Fibroblast of villous mesenchyme (primary cell): ENCODE measurements around the gene OCRL. TPM values are rescaled to one million over a fixed set of nuclear protein-coding genes. Genes with fewer than 3 reads are reported as not detected.

Experiments used
- DNase-seq: peaks from one replicate; pipeline ENCODE4 v3.0.0-alpha.2; 2010; ENCODE audit warnings: low read depth
- H3K4me3 ChIP-seq: 2 replicates; pipeline ENCODE4 v1.5.1; 2011; ENCODE audit warnings: low read depth, mild to moderate bottlenecking, low read length
- CTCF ChIP-seq: IDR thresholded peaks from 2 replicates; pipeline ENCODE4 v1.5.1; 2012; ENCODE audit warnings: low read depth, mild to moderate bottlenecking, low read length; ENCODE audit not compliant: insufficient read depth
- total RNA-seq: library from RNA; depleted of rRNA; stranded (reverse); fragments of >200 nt; gene quantifications from 2 replicates; pipeline ENCODE4 v1.2.3, GENCODE V29; 2012

OCRL gene
- total RNA-seq, 1 donor: 24.6 TPM

DNA sequence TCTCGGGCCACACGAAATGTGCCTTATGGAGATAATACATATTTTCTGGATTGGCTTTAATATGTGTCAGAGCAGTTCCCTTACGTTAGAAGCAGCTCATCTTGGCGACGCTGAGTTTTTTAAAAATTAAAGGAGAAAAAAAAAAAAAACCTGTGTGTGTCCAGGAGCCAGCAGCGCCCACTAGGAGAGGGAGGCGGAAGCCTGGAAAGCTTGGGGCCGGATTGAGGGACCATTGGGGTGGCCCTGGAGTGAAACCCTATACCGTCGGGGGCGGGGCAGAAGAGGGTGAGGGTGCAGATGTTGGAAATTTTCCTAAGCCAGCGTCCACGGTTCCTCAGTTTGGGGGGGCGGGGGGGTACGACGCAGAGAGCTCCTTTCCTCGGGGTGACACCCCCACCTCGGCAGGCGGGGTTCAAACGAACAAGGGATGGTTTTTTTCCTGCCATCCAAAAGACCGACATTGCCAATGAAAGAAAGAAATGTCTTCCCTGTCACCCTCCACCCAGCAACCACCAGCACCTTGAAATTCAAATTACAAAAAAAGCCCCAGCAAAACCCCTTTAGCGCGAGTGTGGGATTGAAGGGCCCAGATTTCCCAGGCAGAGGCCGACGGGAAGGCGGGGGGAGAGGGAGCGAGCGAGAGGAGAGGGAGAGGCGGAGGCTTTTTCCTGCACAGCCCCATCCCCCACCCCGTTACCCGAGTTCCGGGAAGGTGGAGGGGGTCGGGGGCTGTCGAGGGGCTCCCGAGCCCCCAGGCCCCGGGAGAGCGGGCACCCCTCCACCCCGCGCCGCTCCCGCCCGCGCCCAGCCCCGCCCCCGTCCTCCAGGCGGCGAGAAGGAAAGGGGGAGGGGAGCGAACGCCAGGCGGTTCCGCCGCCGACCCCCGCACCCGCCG is 17.6 kb upstream of the OCRL start:
- H3K4me3 ChIP-seq: peak overlapping the region; percentile 81
- peak; percentile 80 for DNase-seq
- TF ChIP-seq CTCF: peak; percentile 23

DNA sequence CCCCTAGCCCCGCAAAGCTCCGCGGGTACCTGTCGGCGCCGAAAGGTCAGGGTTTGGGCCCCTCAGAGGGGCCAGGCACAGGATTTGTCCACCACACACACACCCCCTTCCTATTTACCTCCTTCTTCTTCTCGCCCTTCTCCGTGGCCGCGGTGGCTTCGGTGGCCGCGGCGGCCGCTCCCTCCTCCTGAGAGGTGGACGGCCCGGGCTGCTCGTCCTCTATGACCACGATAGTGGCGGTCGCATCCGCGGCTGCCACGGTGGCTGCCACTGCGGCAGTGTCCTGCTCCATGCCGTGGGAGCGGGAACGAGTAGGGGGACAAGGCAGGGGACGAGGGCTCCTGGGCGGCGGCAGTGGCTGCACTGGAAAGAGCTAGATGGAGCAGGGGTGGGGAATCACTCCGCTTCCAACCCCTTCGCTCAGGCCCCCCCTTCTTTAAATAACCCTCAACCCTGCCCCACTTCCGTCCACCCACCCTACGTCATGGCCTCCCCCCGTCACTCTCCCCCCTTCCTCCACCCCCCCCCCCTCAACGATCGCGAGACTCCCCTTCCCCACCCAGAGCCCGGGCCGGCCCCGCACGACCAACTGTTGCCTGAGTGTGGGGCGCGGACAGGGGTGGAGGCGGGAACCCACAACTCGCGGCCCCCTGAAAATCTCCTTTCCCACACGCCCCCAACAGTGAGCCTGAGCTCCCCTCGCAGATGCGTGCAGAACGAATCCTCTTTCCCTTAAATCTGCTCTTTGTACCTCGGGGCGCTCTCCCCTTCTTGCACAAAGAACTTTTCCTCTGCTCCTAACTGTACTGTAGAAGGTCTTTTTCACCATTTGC is 16.8 kb upstream of the OCRL start, which contains the start of gene SMARCA1:
Gene SMARCA1 (minus strand): TSS at position 412 of the 833 bp plus-strand sequence. CDS start 120 bp downstream, at position 292.
- peak; percentile 81 for DNase-seq
- no peak for TF ChIP-seq CTCF
- peak within 1 kb of the TSS; percentile 81 for H3K4me3 ChIP-seq

- no peak for DNase-seq
- TF ChIP-seq CTCF: no peak
- no peak overlapping the region for H3K4me3 ChIP-seq
These were observed 15.7 kb upstream of the OCRL start for GRCh38 chrX:129524250-129524850.

DNA sequence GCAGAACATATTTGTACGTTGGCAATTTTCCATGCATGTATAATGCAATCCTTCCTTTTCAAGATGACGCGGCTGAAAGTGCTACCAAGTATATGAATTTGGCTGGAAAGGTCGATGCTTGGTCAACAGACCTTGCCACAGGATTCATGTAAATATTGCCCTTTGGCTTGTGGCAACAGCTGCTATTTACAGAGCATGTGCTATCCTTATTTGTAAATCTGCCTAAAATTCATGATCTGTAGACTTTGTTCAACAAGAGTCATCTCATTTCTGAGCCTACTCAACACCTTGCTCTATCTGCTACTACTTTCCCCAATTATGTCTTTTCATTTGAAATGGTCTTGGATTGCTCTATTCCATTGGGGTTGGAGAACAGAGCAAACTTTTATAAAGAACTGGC is 14.9 kb upstream of the OCRL start:
- no peak for TF ChIP-seq CTCF
- no peak for DNase-seq
- no peak overlapping the region for H3K4me3 ChIP-seq

DNA sequence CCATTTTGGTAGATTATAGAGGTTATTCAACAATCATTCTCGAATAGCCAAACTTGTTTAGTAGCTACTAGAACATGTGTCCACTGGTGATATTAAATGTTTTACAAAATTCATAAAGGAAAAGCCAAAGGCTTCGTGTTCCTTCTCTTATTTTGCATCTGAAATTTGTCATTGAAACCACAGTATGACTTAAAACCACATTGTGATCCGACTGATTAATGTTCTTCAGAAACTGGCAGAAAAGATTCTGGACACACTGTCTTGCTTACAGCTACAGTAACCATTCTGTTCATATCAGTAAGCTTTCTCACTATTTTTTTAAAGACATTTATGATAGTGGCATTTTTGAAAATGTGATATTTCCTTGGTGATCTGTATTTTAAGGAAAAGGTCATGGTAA is 14.2 kb upstream of the OCRL start:
- DNase-seq: no peak
- H3K4me3 ChIP-seq: no peak overlapping the region
- no peak for TF ChIP-seq CTCF

DNA sequence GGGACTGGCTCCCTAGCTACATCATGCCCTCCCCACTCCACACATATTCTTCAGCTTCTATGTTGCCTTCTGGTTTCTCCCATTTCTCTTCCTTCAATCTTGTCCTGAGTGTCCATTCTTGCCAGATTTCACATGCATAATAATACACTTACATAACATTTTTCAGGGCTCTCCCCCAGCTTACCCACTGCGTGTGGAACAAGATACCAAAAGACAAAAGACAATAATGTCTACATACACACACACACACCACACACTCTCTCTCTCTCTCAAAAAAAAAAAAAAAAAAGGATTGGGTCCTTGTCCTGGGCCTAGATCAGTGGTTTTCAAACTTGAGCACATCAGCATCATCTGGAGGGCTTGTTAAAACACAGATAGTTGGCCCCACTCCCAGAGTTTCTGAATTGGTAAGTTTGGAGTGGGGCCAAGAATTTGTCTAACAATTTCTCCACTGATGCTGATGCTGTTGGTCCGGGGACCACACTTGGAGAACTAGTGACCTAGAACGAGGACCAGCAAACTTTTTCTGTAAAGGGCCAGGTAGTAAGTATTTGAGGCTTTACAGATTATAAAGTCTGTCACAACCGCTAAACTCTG is 10.3 kb upstream of the OCRL start:
- DNase-seq: peak; percentile 14

More for the DNA sequence above, 10.3 kb upstream of the OCRL start:
- TF ChIP-seq CTCF: no peak
- no peak overlapping the region for H3K4me3 ChIP-seq
